Measurements from ENCODE around the gene PIGX. TPM values are rescaled to one million over a fixed set of nuclear protein-coding genes. Genes with fewer than 3 reads are reported as not detected.

PIGX gene
- 19.4 and 27.7 TPM in 2 replicates for total RNA-seq

DNA sequence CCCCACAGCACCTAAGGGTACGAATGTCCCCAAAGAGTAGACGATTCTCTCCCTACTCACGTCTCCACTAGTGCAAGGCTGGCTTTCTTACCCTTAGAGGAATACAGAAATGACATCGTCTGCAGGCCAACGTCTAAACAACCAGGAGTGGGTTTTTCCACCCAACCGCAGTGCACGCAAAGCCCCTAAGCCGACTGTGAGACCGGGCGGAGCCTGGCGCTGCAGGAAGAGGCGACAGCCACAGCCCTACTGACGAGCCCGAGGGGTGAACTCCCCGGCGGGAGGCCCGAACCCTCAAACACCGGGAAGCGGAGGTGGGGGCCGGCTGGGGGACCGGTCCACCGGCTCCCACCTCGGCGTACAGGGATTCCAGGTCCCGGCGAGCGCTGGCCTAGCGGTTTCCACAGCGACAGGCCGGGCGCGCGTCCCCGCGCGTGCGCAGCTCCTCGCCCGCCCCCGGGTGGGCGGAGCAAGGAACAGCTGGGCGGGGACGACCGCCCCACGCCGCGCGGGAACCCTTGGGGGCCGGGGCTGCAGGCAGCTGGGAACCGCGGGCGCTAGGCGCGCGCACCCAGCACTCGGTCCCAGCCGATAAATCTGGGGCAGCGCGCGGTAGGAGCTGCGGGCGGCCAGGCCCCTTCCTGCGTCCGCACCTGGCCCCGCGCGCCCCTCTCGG lies at the start of gene PIGX, which contains the start of gene CEP19:
Gene PIGX (plus strand): TSS at position 540 of the 676 bp plus-strand sequence.
Gene CEP19 (minus strand): TSS at position 413 of the 676 bp plus-strand sequence. CDS start 3,593 bp downstream, outside the sequence.

DNA sequence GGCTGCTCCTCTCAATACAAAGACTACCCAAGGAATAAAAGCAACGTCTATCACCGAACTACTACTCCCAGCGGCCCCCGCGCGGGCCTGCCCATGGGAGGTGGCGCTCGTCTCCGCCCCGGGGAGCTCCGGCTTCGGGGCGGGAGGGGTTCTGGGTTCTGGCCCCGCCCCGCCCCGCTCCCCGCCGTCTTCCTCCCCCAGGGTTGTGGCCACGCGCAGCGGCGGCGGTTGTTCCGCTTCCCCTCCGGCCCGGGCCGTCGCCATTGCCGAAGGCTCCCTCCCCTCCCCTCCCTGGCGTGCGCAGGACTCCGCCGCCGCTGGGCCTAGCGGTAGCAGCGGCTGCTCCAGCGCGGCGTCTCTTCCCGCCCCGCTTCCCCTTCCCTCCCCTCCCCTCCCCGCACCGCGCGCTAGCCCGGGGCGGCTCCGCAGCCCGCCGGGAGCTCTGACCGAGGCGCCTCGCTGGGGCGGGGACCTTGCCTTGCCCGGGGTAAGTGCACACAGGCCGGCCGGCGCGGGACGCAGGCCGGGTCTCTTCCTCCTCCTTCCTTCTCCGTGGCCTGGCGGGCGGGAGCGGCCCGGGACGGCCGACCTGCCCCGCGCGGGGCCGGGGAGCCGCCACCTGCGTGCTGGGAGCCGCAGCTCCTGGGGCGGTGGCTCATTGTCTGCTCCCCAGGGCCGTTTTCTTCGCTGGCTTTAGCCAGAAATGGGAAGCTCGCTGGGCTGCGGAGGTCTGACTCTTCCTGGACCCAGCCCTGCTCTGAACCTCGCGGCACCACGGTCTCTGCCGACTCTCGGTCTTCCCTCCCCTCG lies 27.7 kb downstream of the PIGX start, which contains the start of gene PAK2:
Gene PAK2 (plus strand): TSS at position 187 of the 810 bp plus-strand sequence. CDS start 42,790 bp downstream, outside the sequence.

Other genes starting within 250 kb of the PIGX start
- gene RNF168, start 208.6 kb upstream of the PIGX start, total RNA-seq: 14.0 and 14.9 TPM in 2 replicates
- not detected in 2 replicates for gene SMCO1, start 197.0 kb upstream of the PIGX start, total RNA-seq
- gene WDR53, start 143.8 kb upstream of the PIGX start, total RNA-seq: 3.2 and 4.9 TPM in 2 replicates
- 4.4 and 5.9 TPM in 2 replicates for gene FBXO45, start 143.7 kb upstream of the PIGX start, total RNA-seq
- gene NRROS, start 72.7 kb upstream of the PIGX start, total RNA-seq: 0.59 and 1.5 TPM in 2 replicates
- gene CEP19, start 127 bp upstream of the PIGX start, total RNA-seq: 3.2 and 4.7 TPM in 2 replicates
- gene PAK2, start 27.5 kb downstream of the PIGX start, total RNA-seq: 32.6 and 32.9 TPM in 2 replicates
- gene SENP5, start 155.5 kb downstream of the PIGX start, total RNA-seq: 11.2 and 15.3 TPM in 2 replicates
- 45.1 and 49.7 TPM in 2 replicates for gene NCBP2, start 230.2 kb downstream of the PIGX start, total RNA-seq